Amniotic epithelial cell (primary cell): ENCODE measurements around the gene MAST3.
A peak's percentile ranks its signal among the peaks of the same experiment; 100 is the strongest.

Experiments
- DNase-seq: peaks from one replicate; pipeline ENCODE4 v3.0.0-alpha.2; 2010; ENCODE audit warnings: low read depth

MAST3 gene

GRCh38 chr19:18190278-18190677 is 92.7 kb downstream of the MAST3 start:
- no peak for DNase-seq

GRCh38 chr19:18191640-18192062 is 94.1 kb downstream of the MAST3 start:
- DNase-seq, result no peak

- peak; percentile 100 for DNase-seq
Measured at GRCh38 chr19:18192673-18193387, 95.3 kb downstream of the MAST3 start, which contains the start of gene MPV17L2. MPV17L2 (plus strand) TSS chr19:18193218; CDS start chr19:18193282, 64 bp downstream.

- DNase-seq, result no peak
Measured at GRCh38 chr19:18193388-18194180, 96.0 kb downstream of the MAST3 start.

- DNase-seq, result no peak
Measured at GRCh38 chr19:18194181-18194530, 96.6 kb downstream of the MAST3 start.

- peak; percentile 37 for DNase-seq
Measured at GRCh38 chr19:18194554-18195238, 97.1 kb downstream of the MAST3 start.

GRCh38 chr19:18196511-18196845 is 98.9 kb downstream of the MAST3 start:
- no peak for DNase-seq

GRCh38 chr19:18197306-18197705 is 99.7 kb downstream of the MAST3 start:
- no peak for DNase-seq

- no peak for DNase-seq
Measured at GRCh38 chr19:18197941-18198340, 100.4 kb downstream of the MAST3 start.

- no peak for DNase-seq
Measured at GRCh38 chr19:18198374-18198773, 100.8 kb downstream of the MAST3 start.
